Motor neuron (in vitro differentiated cells): ENCODE results near the gene CD82. TPM values are rescaled to one million over a fixed set of nuclear protein-coding genes. Genes with fewer than 3 reads are reported as not detected.
A peak's percentile ranks its signal among the peaks of the same experiment; 100 is the strongest.

Source experiments
- ATAC-seq, 8 experiments: fragments of 200-7000 bp; cut with Tn5 transposase; replicated peaks in 6 of 8; 2 replicates each; pipeline ENCODE4 v1.8.0; 2021; ENCODE audit warnings: mild to moderate bottlenecking in 8 of 8, moderate library complexity in 8 of 8
- H3K27ac ChIP-seq, 2 donors: fragments of 250-450 bp; sonication (Bioruptor Pico); 2 replicates each; pipeline ENCODE4 v1.9.0; 2021; ENCODE audit warnings: antibody characterized with exemption in 2 of 2, mild to moderate bottlenecking in 2 of 2, moderate library complexity in 1 of 2
- H3K4me1 ChIP-seq, 2 donors: fragments of 250-450 bp; sonication (Bioruptor Pico); replicated peaks in 1 of 2; 2 replicates each; pipeline ENCODE4 v1.6.1; 2021; ENCODE audit warnings: antibody characterized with exemption in 2 of 2, mild to moderate bottlenecking in 2 of 2, moderate library complexity in 1 of 2
- H3K4me3 ChIP-seq, 5 donors: fragments of 250-450 bp; sonication (Bioruptor Pico); 2 replicates each; pipeline ENCODE4 v1.9.0; 2021; ENCODE audit warnings: antibody characterized with exemption in 5 of 5, mild to moderate bottlenecking in 5 of 5, moderate library complexity in 4 of 5
- WGBS, 10 experiments: fragments of 450-650 bp; shearing (Covaris generic); methylation state at CpG; one replicate each; pipeline ENCODE4 v1.0.0; 2022; 5-methylcytosine and 5-hydroxymethylcytosine counted together
- in situ Hi-C, 9 experiments: fragments of 400-800 bp; cut with MboI; loops; one replicate each; pipeline ENCODE4 v1.15.0; 2021; ENCODE audit warnings: low sequenced_read_pairs in 9 of 9, low pct_unique_long_range_greater_than_20kb in 2 of 9; ENCODE audit not compliant: unreplicated experiment in 9 of 9
- total RNA-seq, 8 experiments: library from RNA; unstranded; fragments of 300-600 nt; gene quantifications; 2 replicates each; pipeline versions ENCODE4 v1.2.3 to v1.2.4, GENCODE V29; 2022

Gene CD82
- total RNA-seq, 8 experiments from 2014 or later, result 1.3 to 58.4 (median 4.1) TPM

DNA sequence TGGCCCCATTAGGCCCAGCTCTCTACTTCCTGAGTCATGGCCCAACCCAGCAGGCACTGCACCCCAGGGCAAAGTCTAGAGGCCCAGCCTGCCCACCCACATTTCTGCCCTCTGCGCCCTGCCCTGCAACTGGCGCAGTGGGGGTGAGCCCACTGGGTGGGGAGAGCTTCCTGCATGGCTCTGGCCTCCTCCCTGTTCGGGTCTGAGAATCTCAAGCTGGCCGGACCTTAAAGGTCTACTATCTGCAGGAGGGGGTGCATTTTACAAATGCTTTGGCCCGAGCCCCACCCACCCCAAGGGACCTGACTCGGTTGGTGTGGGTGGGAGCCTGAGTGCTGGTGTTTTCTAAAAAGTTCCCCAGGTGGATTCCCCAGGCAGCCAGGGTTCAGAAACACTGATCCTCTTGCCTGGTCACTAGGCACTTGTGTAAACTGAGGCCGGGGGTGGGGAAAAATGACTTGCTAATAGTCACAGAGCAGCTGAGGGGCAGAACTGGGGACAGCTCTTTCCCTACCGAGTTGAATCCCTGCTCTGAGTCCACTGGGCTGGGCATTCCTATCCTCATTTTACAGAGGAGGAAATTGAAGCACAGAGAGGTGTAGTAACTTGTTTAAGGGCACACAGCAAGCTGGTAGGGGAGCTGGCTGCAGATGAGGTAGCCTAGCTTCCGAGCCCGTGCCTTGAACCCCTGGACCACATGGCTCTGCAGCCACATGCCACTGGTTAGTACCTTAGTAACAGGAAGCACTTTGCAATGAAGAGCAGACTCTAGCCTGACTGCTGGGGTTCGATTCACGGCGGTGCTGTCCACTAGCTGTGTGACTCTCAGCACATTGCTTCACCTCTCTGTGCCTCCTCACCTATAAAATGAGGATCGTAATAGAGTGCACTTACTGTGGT lies 36.3 kb downstream of the CD82 start:
- H3K4me3 ChIP-seq, result no peak overlapping the region
- peaks cover 0 to 6% of the 10 kb centered on the region in 2 donors for H3K4me1 ChIP-seq
- in situ Hi-C loops, result loop anchor here in 4 of 9 experiments (10.0 to 25.0 kb wide), 3 partner anchors 47 to 486 kb away; no protein-coding TSS in a partner anchor
- 0 to 100% (median 84%) methylated on average over 1 to 7 of the region's 14 CpGs; no CpG with 5 or more reads in 4 of the 10 experiments for WGBS, 10 experiments
- no peak overlapping the region for H3K27ac ChIP-seq
- peak in 3 of 8 experiments; percentile 60 to 79 (median 66) for ATAC-seq

DNA sequence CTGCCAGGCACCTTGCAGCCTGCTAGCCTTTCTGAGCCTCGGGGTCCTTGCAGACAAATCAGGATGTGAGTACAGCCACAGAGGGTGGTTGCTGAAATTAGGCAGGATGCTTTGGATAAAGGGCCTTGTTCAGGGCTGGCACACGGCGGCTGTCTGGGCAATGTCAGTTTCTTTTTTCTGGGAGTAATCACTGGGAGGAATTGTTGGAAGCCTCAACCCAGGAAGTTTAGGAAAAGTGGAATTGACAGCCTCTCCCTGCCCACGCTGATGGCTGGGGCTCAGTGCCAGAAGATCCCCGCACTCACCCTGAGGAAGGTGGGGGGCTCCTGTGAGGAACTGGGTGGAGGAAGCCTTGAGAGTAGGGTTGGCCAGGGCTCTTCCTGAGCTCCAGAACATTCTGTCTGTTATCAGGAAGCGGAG lies 37.4 kb downstream of the CD82 start:
- Histone ChIP-seq H3K4me1 (peaks cover 0 to 6% of the 10 kb centered on the region in 2 donors), H3K4me3 (no peak overlapping the region), H3K27ac (no peak overlapping the region)
- in situ Hi-C loops, result loop anchor here in 4 of 9 experiments (10.0 to 25.0 kb wide), 3 partner anchors 48 to 484 kb away; no protein-coding TSS in a partner anchor
- no peak for ATAC-seq
- 0 to 100% (median 77%) methylated on average over 1 to 5 of the region's 6 CpGs; no CpG with 5 or more reads in 4 of the 10 experiments for WGBS, 10 experiments

DNA sequence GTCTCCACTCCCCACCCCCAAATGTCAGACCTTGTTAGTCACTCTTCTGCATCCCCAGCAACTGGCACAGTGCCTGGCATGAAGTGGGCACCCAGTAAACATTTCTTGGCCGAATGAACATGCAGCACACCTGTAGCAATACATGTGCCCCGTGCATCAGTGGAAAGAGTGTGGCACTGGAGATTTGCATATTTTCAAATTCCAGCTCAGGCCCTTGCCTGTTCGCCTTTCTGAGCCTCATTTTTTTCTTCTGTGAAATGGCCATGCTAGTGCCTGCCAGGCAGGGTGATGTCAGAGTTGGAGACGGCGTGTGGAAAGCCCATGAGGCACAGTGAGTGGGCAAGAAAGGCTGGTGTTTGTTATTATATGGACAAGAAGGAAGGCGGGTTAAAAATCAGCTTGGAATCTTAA lies 38.7 kb downstream of the CD82 start:
- in situ Hi-C loops, result loop anchor here in 4 of 9 experiments (10.0 to 25.0 kb wide), 3 partner anchors 49 to 483 kb away; no protein-coding TSS in a partner anchor
- H3K27ac ChIP-seq, result no peak overlapping the region
- H3K4me3 ChIP-seq, result no peak overlapping the region
- peaks cover 3 to 6% of the 10 kb centered on the region in 2 donors for H3K4me1 ChIP-seq
- ATAC-seq, result no peak
- WGBS, 10 experiments, result 59 to 100% (median 94%) methylated on average over 1 to 5 of the region's 6 CpGs; no CpG with 5 or more reads in 3 of the 10 experiments

DNA sequence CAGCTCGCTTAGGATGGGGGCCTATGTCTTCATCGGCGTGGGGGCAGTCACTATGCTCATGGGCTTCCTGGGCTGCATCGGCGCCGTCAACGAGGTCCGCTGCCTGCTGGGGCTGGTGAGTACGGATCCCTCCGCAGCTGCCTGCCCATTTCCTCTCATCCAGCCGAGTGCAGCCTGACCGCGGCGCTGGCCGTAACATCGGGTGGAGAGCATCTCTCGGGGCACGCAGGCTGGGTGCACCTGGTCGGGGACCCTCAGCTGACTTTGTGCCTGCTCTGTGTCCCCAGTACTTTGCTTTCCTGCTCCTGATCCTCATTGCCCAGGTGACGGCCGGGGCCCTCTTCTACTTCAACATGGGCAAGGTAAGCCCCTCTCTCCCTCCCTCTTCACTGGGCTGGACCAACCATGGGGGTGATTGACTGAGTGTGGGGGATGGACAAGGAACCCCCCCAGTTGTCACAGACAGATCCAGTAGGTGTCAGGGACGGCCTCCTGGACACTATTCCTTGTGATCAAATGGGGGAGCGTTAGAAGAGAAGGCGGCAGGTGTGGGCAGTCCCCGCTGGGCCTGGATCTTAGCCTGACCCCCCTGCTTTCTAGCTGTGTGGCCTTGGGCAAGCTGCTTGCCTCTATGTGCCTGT lies 39.7 kb downstream of the CD82 start:
- 86 to 97% (median 91%) methylated on average over 3 to 13 of the region's 25 CpGs; no CpG with 5 or more reads in 4 of the 10 experiments for WGBS, 10 experiments
- H3K27ac ChIP-seq, result no peak overlapping the region
- in situ Hi-C loops, result loop anchor here in 4 of 9 experiments (10.0 to 25.0 kb wide), 3 partner anchors 50 to 482 kb away; no protein-coding TSS in a partner anchor
- ATAC-seq, result no peak
- H3K4me1 ChIP-seq, result peaks cover 3 to 4% of the 10 kb centered on the region in 2 donors
- H3K4me3 ChIP-seq, result no peak overlapping the region

DNA sequence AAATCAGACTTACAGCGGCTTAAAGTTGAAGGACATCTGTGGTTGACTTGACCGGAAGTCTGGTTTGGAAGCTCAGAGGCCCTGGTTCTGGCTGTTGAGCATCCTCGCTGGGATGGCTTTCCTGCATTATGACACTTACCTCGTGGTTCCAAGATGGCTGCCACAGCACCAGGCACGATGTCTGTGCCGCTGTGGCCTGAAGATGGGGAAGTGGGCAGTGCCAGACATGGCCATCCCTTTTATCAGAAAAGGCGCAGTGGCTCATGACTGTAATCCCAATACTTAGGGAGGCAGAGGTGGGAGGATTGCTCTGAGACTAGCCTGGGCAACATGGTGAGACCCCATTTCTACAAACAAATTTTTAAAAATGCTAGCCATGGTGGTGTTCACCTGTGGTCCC lies 40.5 kb downstream of the CD82 start:
- in situ Hi-C loops, result loop anchor here in 4 of 9 experiments (10.0 to 25.0 kb wide), 3 partner anchors 51 to 481 kb away; no protein-coding TSS in a partner anchor
- no peak for ATAC-seq
- H3K4me3 ChIP-seq, result no peak overlapping the region
- no peak overlapping the region for H3K27ac ChIP-seq
- peaks cover 0 to 3% of the 10 kb centered on the region in 2 donors for H3K4me1 ChIP-seq
- 80 to 100% (median 99%) methylated on average over 1 to 7 of the region's 7 CpGs; no CpG with 5 or more reads in 4 of the 10 experiments for WGBS, 10 experiments

DNA sequence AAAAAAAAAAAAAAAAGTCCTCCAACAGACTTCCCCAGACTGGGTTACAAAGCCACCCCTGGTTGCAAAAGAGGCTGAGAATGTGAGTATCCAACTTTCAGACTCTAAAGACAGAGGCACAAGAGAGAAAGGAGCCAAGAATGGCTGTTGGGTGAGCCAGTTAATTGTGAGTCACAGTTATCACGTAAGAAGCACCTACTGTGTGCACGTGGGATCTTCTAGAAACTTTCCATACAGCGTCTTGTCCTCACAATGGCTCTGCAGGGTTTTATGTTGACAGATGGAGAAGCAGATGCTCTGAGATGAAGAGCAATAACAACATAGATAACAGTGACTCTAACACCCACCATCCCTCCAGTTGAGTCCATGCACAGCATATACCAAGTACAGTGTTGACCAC lies 41.0 kb downstream of the CD82 start:
- Histone ChIP-seq H3K27ac (no peak overlapping the region), H3K4me1 (peaks cover 0 to 3% of the 10 kb centered on the region in 2 donors), H3K4me3 (no peak overlapping the region)
- 25 to 94% (median 92%) methylated on average over 2 to 3 of the region's 3 CpGs; no CpG with 5 or more reads in 5 of the 10 experiments for WGBS, 10 experiments
- no peak for ATAC-seq
- in situ Hi-C loops, result loop anchor here in 4 of 9 experiments (10.0 to 25.0 kb wide), 3 partner anchors 52 to 481 kb away; no protein-coding TSS in a partner anchor

DNA sequence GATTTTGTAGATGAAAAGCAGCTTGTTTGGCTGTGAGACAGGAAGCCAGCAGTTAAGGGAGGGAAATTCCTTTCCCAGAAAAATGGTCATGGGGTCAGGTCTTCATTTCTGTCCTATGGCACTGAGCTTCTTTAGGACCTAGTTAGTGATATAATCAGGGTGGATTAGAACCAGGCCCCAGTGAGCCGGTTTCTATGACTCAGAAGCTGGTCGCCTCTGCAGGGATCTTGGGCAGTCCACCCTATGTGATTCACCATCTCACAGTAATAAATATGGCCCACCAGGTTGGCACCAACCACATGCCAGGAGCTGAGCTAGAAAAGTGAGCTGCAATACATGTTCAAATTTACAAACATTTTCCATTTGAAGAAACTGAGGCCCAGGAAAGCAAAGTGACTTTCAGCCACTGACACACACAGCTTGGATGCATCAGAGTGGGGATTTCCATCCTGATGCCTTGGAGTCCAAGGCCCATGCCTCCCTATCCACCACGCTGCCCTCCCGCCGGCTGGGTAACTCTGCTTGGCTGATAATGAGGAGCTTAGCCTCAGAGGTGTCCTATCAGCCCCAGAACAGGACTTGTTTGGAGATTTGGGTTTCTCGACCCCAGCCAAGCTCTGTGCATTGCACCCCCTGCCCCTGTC lies 42.0 kb downstream of the CD82 start:
- no peak overlapping the region for H3K4me3 ChIP-seq
- 62 to 100% (median 90%) methylated on average over 2 to 5 of the region's 6 CpGs; no CpG with 5 or more reads in 5 of the 10 experiments for WGBS, 10 experiments
- peak in 2 of 8 experiments; percentile 4 to 16 for ATAC-seq
- no peak overlapping the region for H3K27ac ChIP-seq
- in situ Hi-C loops, result loop anchor here in 4 of 9 experiments (10.0 to 25.0 kb wide), 3 partner anchors 53 to 480 kb away; no protein-coding TSS in a partner anchor
- peaks cover 0 to 3% of the 10 kb centered on the region in 2 donors for H3K4me1 ChIP-seq

- H3K27ac ChIP-seq, result no peak overlapping the region
- H3K4me1 ChIP-seq, result peaks cover 0 to 3% of the 10 kb centered on the region in 2 donors
- in situ Hi-C loops, result loop anchor here in 4 of 9 experiments (10.0 to 25.0 kb wide), 3 partner anchors 53 to 479 kb away; no protein-coding TSS in a partner anchor
- no peak for ATAC-seq
- no peak overlapping the region for H3K4me3 ChIP-seq
- WGBS, 10 experiments, result 47 to 84% (median 77%) methylated on average over 2 to 6 of the region's 8 CpGs; no CpG with 5 or more reads in 6 of the 10 experiments
Measured at GRCh38 chr11:44607987-44608386, 42.5 kb downstream of the CD82 start.

DNA sequence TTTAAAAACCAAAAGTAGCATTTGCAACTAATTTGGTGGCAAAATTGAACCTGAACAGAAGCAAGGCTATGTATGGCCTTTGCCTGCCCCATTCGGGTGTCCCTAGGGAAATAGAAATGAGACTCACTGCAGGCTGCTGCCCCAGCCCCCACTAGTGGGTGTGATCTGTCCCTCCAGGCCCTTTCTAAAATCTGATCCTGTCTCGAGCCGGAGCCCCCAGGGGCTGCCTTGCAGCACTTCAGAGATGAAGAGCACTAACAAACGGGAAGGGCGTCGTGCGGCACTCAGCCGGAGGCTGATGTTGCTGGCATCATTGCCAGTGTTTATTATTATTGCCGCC lies 43.2 kb downstream of the CD82 start:
- in situ Hi-C loops, result loop anchor here in 4 of 9 experiments (10.0 to 25.0 kb wide), 3 partner anchors 54 to 479 kb away; no protein-coding TSS in a partner anchor

GRCh38 chr11:44608991-44609782 lies 43.7 kb downstream of the CD82 start:
- Histone ChIP-seq H3K27ac (no peak overlapping the region), H3K4me1 (peaks cover 0 to 3% of the 10 kb centered on the region in 2 donors), H3K4me3 (no peak overlapping the region)
- in situ Hi-C loops, result loop anchor here in 4 of 9 experiments (10.0 to 25.0 kb wide), 3 partner anchors 54 to 478 kb away; no protein-coding TSS in a partner anchor
- ATAC-seq, result peak in 1 of 8 experiments; percentile 31
- 20 to 100% (median 90%) methylated on average over 1 to 6 of the region's 11 CpGs; no CpG with 5 or more reads in 1 of the 10 experiments for WGBS, 10 experiments

More for the DNA sequence above, 43.2 kb downstream of the CD82 start:
- Histone ChIP-seq H3K4me3 (no peak overlapping the region), H3K4me1 (peaks cover 0 to 3% of the 10 kb centered on the region in 2 donors), H3K27ac (no peak overlapping the region)
- WGBS, 10 experiments, result 56 to 100% (median 80%) methylated on average over 1 to 9 of the region's 9 CpGs; no CpG with 5 or more reads in 3 of the 10 experiments
- no peak for ATAC-seq

- peaks cover 0 to 3% of the 10 kb centered on the region in 2 donors for H3K4me1 ChIP-seq
- H3K27ac ChIP-seq, result no peak overlapping the region
- WGBS, 10 experiments, result 45 to 84% (median 65%) methylated on average over 1 to 3 of the region's 3 CpGs; no CpG with 5 or more reads in 6 of the 10 experiments
- no peak overlapping the region for H3K4me3 ChIP-seq
- in situ Hi-C loops, result loop anchor here in 4 of 9 experiments (10.0 to 25.0 kb wide), 3 partner anchors 55 to 478 kb away; no protein-coding TSS in a partner anchor
- no peak for ATAC-seq
Measured at GRCh38 chr11:44609783-44610155, 44.3 kb downstream of the CD82 start.
